22Rv1 (cell line): ENCODE results near the gene HAVCR2.

Experiments used
- H3K27ac ChIP-seq: fragments of 450-650 bp; 2 replicates; pipeline ENCODE4 v1.5.1; 2017
- ZFX ChIP-seq: fragments of 450-650 bp; IDR thresholded peaks from 2 replicates; pipeline ENCODE4 v1.6.1; 2017; ENCODE audit warnings: antibody characterized with exemption, borderline replicate concordance
- TF ChIP-seq, protein P1 (sequence below): fragments of 450-650 bp; IDR thresholded peaks from 2 replicates; pipeline ENCODE4 v1.5.1; 2017; ENCODE audit warnings: mild to moderate bottlenecking

The HAVCR2 gene

DNA sequence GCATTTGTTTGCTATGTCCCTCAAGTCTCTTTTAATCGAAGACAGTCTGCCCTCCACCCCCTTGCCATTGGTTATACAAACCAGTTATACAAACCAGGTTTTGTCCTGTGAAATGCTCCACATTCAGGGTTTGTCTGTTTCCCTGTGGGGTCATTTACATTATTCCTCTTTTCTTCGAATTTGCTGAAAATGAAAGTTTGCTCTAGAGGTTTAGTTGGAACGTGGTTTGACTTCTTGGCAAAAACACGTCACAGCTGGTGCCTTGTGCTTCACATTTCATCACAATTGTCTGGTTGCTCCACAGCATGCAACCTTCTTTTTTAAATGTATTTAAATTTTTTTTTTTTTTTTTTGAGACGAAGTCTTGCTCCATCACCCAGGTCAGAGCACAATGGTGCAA, 4.2 kb upstream of the HAVCR2 start:
- H3K27ac ChIP-seq: no peak overlapping the region
- no peak for TF ChIP-seq ZFX
- TF ChIP-seq, protein P1, sequence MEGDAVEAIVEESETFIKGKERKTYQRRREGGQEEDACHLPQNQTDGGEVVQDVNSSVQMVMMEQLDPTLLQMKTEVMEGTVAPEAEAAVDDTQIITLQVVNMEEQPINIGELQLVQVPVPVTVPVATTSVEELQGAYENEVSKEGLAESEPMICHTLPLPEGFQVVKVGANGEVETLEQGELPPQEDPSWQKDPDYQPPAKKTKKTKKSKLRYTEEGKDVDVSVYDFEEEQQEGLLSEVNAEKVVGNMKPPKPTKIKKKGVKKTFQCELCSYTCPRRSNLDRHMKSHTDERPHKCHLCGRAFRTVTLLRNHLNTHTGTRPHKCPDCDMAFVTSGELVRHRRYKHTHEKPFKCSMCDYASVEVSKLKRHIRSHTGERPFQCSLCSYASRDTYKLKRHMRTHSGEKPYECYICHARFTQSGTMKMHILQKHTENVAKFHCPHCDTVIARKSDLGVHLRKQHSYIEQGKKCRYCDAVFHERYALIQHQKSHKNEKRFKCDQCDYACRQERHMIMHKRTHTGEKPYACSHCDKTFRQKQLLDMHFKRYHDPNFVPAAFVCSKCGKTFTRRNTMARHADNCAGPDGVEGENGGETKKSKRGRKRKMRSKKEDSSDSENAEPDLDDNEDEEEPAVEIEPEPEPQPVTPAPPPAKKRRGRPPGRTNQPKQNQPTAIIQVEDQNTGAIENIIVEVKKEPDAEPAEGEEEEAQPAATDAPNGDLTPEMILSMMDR: no peak

GRCh38 chr5:157109744-157110143, 900 bp upstream of the HAVCR2 start:
- H3K27ac ChIP-seq: no peak overlapping the region
- TF ChIP-seq, protein P1: no peak
- TF ChIP-seq ZFX: no peak

DNA sequence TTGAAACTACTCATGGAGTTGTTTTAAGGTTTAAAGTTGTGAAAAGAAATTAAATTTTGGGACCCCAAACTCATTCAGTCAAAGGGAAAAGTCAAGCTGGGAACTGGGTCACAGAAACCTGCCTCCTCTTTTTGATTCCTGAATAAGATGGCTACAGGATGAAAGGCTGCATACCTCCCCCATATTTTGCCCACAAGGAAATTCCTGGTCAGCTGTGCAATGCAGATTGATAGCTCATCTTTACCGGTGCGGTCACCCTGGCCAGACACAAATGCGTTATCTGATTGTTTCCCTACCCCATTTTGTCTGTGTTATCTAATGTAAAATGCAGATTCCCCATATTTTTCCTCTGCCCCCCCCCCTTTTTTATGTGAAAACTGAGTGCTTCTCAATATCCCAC, 1.3 kb downstream of the HAVCR2 start:
- TF ChIP-seq ZFX: no peak
- TF ChIP-seq, protein P1: no peak
- no peak overlapping the region for H3K27ac ChIP-seq

GRCh38 chr5:157106630-157107461, 2.0 kb downstream of the HAVCR2 start:
- H3K27ac ChIP-seq: no peak overlapping the region
- TF ChIP-seq, protein P1: no peak
- TF ChIP-seq ZFX: no peak

- TF ChIP-seq ZFX: no peak
- TF ChIP-seq, protein P1: no peak
- no peak overlapping the region for H3K27ac ChIP-seq
Observed at GRCh38 chr5:157100140-157100679, 8.6 kb downstream of the HAVCR2 start.

- TF ChIP-seq, protein P1: no peak
- no peak overlapping the region for H3K27ac ChIP-seq
Observed at GRCh38 chr5:157088342-157088990, 20.4 kb downstream of the HAVCR2 start.

DNA sequence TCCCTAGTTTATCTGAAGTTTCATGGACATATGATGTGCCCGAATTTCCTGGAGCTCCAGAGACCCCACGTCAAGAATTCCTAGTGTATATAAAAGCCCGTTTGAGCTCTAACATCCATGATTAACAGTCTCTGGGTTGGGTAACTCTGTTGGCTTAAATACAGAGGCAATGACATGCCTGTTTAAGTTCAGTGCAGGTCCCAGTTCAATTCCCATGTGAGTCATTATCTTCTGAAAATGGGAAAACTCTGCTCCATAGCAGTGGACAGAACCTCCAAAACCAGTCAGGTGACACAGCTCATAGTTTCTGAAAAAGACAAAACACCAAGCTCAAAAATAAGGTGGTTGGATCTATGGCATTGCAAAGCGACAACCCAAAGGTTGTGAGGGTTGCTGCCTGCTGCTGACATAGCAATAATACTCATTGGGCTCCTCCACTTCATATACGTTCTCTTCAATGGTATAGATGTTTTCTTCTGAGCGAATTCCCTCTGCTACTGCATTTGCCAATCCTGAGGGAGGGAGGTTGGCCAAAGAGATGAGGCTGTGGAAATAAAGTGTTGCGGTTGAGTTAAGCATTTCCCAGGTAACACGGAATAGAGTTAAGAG, 22.0 kb downstream of the HAVCR2 start:
- TF ChIP-seq ZFX: no peak
- no peak overlapping the region for H3K27ac ChIP-seq
